ENCODE measurements around the gene ASB13. TPM values are rescaled to one million over a fixed set of nuclear protein-coding genes. Genes with fewer than 3 reads are reported as not detected.

ASB13 gene
- total and polyA plus RNA-seq, 8 donors = 0.89 to 27.5 (median 15.1) TPM

DNA sequence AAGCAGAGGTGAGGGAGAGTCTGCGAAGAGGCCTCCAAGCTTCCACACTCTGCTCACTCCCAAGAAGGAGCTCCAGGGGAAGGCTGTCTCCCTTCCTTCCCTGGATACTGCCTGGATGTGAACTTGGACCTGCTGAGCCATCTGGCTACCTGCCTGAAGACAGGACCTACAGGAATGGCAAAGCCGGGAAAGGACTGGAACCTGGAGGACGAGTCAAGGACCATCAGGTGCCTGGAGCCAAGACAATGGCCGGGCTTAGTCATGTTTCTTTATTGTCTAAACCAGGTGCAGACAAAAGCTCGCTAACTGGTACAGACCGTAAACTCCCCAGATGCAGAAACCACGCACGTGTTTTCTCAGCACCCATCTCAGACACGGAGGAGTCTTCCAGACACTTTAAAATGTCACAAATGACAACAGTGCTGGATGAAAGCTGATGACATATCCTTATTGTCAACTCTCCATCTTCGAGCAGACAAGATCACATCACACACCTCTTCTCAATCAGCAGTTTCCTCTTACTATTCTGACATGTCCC, 12.1 kb downstream of the ASB13 start:
- DNase-seq = no peak
- intact Hi-C loops (cut with DNase I; ENCODE audit: low total_unique reads) = no loop called here
- H3K36me3 ChIP-seq = peaks cover 14 to 29% (median 21%) of the 10 kb centered on the region in 4 donors
- no peaks in the 10 kb centered on the region for H3K27me3 ChIP-seq
- H3K4me1 ChIP-seq = peaks cover 10 to 48% (median 24%) of the 10 kb centered on the region in 4 donors
- H3K4me3 ChIP-seq = no peak overlapping the region
- no peaks in the 10 kb centered on the region for H3K9me3 ChIP-seq
- TF ChIP-seq POLR2AphosphoS5 (IDR thresholded peaks at IDR 0.05) (no peak), POLR2A (IDR thresholded peaks at IDR 0.05) (no peak), EP300 (IDR thresholded peaks at IDR 0.05) (no peak)
- TF ChIP-seq, protein P1, sequence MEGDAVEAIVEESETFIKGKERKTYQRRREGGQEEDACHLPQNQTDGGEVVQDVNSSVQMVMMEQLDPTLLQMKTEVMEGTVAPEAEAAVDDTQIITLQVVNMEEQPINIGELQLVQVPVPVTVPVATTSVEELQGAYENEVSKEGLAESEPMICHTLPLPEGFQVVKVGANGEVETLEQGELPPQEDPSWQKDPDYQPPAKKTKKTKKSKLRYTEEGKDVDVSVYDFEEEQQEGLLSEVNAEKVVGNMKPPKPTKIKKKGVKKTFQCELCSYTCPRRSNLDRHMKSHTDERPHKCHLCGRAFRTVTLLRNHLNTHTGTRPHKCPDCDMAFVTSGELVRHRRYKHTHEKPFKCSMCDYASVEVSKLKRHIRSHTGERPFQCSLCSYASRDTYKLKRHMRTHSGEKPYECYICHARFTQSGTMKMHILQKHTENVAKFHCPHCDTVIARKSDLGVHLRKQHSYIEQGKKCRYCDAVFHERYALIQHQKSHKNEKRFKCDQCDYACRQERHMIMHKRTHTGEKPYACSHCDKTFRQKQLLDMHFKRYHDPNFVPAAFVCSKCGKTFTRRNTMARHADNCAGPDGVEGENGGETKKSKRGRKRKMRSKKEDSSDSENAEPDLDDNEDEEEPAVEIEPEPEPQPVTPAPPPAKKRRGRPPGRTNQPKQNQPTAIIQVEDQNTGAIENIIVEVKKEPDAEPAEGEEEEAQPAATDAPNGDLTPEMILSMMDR (IDR thresholded peaks at IDR 0.05) = no peak
- 75 to 91% (median 82%) methylated on average over 10 of the region's 10 CpGs for WGBS, 5 donors
- H3K27ac ChIP-seq = no peak overlapping the region

DNA sequence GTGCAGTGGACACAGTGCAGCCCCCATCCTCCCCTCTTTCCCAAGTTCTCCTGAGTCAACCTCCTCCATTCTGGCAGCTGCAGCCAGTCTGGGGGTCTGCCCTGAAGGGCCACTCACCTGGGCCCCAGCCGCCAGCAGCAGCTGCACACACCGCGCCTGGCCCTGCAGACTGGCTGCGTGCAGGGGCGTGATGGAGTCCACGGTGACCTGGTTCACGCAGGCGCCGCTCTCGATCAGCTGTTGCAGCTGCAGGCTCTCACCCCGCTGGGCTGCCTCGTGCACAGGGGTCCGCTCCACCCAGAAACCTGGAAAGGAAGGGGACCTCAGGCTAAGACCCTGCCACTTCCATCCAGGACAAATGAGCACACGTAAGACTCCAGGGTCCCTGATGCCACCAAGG, 13.6 kb downstream of the ASB13 start:
- Histone ChIP-seq H3K4me3 (no peak overlapping the region), H3K9me3 (no peaks in the 10 kb centered on the region), H3K4me1 (peaks cover 8 to 41% (median 21%) of the 10 kb centered on the region in 4 donors), H3K27ac (peak overlapping the region in 3 of 5 donors; percentile 38 to 54 (median 48)), H3K36me3 (peaks cover 20 to 44% (median 35%) of the 10 kb centered on the region in 4 donors), H3K27me3 (no peaks in the 10 kb centered on the region)
- TF ChIP-seq POLR2AphosphoS5 (IDR thresholded peaks at IDR 0.05) = no peak
- TF ChIP-seq, protein P1 (IDR thresholded peaks at IDR 0.05) = no peak
- no peak for TF ChIP-seq POLR2A (IDR thresholded peaks at IDR 0.05)
- TF ChIP-seq EP300 (IDR thresholded peaks at IDR 0.05) = no peak
- intact Hi-C loops (cut with DNase I; ENCODE audit: low total_unique reads) = no loop called here
- DNase-seq = no peak
- 95 to 99% (median 96%) methylated on average over 14 of the region's 14 CpGs for WGBS, 5 donors

DNA sequence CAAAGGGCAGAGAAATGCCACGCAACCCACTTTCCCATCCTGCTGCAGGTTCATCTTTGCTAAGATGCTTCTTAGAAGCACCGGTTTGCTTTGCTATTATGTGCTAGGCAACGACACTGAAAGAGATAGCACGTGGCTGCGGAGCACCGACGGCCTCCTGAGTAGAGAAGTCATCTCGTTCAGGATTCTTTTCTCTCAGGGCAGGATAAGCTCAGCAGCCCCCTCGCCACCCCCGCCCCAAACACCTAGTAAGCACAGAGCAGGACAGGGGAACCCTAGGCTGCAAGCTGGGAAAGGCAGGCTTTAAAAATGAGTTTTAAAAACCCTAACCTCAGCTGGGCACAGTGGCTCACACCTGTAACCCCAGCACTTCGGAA, 15.0 kb downstream of the ASB13 start:
- peak overlapping the region in 3 of 5 donors; percentile 38 to 57 (median 46) for H3K27ac ChIP-seq
- 92 to 96% (median 93%) methylated on average over 11 of the region's 11 CpGs for WGBS, 5 donors
- TF ChIP-seq, protein P1 (IDR thresholded peaks at IDR 0.05) = no peak
- no peak for TF ChIP-seq POLR2A (IDR thresholded peaks at IDR 0.05)
- no peak for TF ChIP-seq EP300 (IDR thresholded peaks at IDR 0.05)
- no peak for TF ChIP-seq POLR2AphosphoS5 (IDR thresholded peaks at IDR 0.05)
- no peaks in the 10 kb centered on the region for H3K9me3 ChIP-seq
- H3K4me3 ChIP-seq = no peak overlapping the region
- intact Hi-C loops (cut with DNase I; ENCODE audit: low total_unique reads) = no loop called here
- H3K36me3 ChIP-seq = peaks cover 23 to 52% (median 40%) of the 10 kb centered on the region in 4 donors
- no peak for DNase-seq
- no peaks in the 10 kb centered on the region for H3K27me3 ChIP-seq
- peaks cover 8 to 49% (median 29%) of the 10 kb centered on the region in 4 donors for H3K4me1 ChIP-seq

DNA sequence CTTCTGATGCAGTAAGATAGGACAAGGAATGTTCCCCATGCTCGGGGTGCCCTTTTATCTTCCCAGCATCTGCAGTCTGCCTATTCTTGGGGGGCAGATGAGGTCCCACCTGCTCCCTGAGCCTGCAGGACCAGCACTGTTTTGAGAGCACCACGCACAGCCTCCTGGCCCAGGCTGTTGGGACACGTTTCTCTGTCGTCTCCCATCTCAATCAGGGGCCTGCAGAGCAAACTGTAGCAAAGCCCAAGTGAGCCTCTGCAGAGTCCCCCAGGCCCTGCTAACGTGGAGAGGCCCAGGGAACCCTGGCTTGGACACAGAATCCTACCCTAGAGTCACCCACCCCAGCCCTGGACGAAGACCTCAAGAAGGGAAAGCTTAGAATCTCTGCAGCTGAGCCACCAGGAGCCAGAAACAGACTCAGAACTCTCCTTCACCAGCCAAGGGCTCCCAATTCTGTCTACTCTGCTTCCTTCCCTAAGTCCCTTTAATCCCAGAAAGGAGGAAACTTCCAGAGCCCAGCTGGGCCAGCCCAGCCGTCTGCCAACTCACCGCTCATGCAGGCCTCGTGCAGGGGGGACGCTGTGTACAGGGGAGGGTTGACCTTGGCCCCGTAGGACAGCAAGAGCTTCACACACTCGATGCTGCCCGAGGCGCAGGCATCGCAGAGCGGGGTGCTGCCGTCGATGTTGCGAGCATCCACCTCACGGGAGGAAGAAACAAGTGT, 15.6 kb downstream of the ASB13 start:
- no peak for DNase-seq
- WGBS, 5 donors = 81 to 89% (median 89%) methylated on average over 19 to 20 of the region's 20 CpGs
- peak overlapping the region in 4 of 5 donors; percentile 22 to 57 (median 42) for H3K27ac ChIP-seq
- peaks cover 23 to 52% (median 42%) of the 10 kb centered on the region in 4 donors for H3K36me3 ChIP-seq
- no peak for TF ChIP-seq POLR2AphosphoS5 (IDR thresholded peaks at IDR 0.05)
- no peak for TF ChIP-seq POLR2A (IDR thresholded peaks at IDR 0.05)
- no peak for TF ChIP-seq EP300 (IDR thresholded peaks at IDR 0.05)
- TF ChIP-seq, protein P1 (IDR thresholded peaks at IDR 0.05) = no peak
- intact Hi-C loops (cut with DNase I; ENCODE audit: low total_unique reads) = no loop called here
- H3K4me1 ChIP-seq = peaks cover 8 to 54% (median 33%) of the 10 kb centered on the region in 4 donors
- no peaks in the 10 kb centered on the region for H3K9me3 ChIP-seq
- H3K27me3 ChIP-seq = no peaks in the 10 kb centered on the region
- no peak overlapping the region for H3K4me3 ChIP-seq

Data from stomach (tissue), 9 donors.